ENCODE data around the gene IL21.
"Not testable (repeated sequence)": the region's sequence is repeated elsewhere in the genome, so short reads cannot be mapped to it uniquely, and the experiment has no call there.

The IL21 gene

DNA sequence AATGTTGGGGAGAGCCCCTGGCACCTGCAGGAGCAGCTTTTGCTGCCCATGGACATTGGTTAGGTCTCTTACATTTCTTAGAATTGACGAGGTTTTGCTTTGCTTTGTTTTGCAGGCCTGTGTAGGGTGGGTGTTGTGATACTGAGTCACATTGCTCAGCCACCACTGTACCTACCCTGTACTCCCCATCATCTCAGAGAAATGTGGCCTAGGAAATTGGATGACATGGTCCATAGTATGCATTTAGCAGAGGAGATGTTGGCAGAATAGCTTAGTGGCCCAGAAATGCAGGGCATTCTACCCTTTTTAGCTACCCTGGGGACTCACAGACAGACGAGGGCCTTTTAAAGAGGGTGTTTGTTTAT lies 43.7 kb downstream of the IL21 start:
- DNase-seq: no peak

GRCh38 chr4:122576261-122577188 lies 44.3 kb downstream of the IL21 start:
- DNase-seq: no peak

DNA sequence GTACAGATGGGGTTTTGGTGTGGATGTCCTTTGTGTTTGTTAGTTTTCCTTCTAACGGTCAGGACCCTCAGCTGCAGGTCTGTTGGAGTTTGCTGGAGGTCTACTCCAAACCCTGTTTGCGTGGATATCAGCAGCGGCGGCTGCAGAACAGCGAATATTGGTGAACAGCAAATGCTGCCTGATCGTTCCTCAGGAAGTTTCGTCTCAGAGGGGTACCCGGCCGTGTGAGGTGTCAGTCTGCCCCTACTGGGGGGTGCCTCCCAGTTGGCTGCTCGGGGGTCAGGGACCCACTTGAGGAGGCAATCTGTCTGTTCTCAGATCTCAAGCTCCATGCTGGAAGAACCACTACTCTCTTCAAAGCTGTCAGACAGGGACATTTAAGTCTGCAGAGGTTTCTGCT lies 46.5 kb downstream of the IL21 start:
- DNase-seq: not testable (repeated sequence)

DNA sequence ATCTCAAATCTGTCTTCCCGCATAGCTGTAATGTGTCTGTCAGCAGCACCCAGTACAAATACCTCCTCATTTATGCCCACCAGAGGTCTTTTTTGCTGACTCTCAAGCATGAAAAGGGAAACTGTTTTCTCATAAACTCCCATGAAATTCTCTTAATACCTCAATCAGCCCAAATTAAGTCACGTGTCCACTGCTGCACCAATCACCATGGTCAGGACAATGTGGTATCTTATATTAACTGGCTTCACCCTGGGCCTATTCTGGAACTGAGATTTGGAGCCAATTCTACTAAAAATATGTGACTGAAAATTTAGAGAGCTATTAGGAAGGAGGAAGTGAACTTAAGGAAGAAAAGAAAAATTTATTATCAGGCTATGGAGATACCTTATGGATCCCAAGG lies 58.4 kb downstream of the IL21 start:
- DNase-seq: no peak

Data from effector CD8-positive, alpha-beta T cell (primary cell).